HepG2 (cell line): Measurements from ENCODE around the gene SLC27A2. TPM values are rescaled to one million over a fixed set of nuclear protein-coding genes. Genes with fewer than 3 reads are reported as not detected.

ENCODE experiments used
- ATAC-seq: fragments of 200-7000 bp; cut with Tn5 transposase; 3 replicates; pipeline ENCODE4 v1.9.1; 2020; ENCODE audit warnings: mild to moderate bottlenecking, moderate library complexity
- BruUV-seq: library from RNA; stranded (reverse); fragments of 400-500 nt; replicated peaks from 2 replicates; lab custom pipeline; 2021; lab: Mats Ljungman, UMichigan
- CTCF ChIA-PET: fragments of 300-600 bp; formaldehyde crosslinking; extraction: SDS; loops from one replicate; lab custom pipeline; 2021; ENCODE audit warnings: low total read pairs, inconsistent platforms, low intra/inter-chr PET ratio; lab: Yijun Ruan, JAX
- POLR2A ChIA-PET: fragments of 350-600 bp; sonication (Branson Sonifier 250); formaldehyde crosslinking; loops from one replicate; lab custom pipeline; 2020; ENCODE audit warnings: antibody characterized with exemption, inconsistent platforms; lab: Yijun Ruan, JAX
- DNase-seq: peaks from one replicate; pipeline ENCODE4 v3.0.0-alpha.2; 2015; ENCODE audit warnings: low spot score
- FAIRE-seq: peaks from 3 replicates; lab custom pipeline; 2011; peaks lifted over from hg19 to GRCh38; lab: Jason Lieb, UNC
- H2AFZ ChIP-seq: one replicate; pipeline ENCODE4 v1.6.1; 2011; ENCODE audit warnings: low read length, inconsistent platforms
- H3K27ac ChIP-seq: fragments of 300-600 bp; 3 replicates; pipeline ENCODE4 v1.8.0; 2011; ENCODE audit warnings: mixed run types, mild to moderate bottlenecking, mixed read lengths, low read length, inconsistent platforms; ENCODE audit not compliant: insufficient read depth; ENCODE audit errors: extremely low read length
- H3K27me3 ChIP-seq, 2 experiments: fragments of 200-600 bp in 1 of 2; 2 replicates in 1 of 2; 3 replicates in 1 of 2; pipeline versions ENCODE4 v1.6.0 to v1.8.0; 2011; ENCODE audit warnings: low read length in 2 of 2, mild to moderate bottlenecking in 2 of 2, moderate library complexity in 2 of 2, inconsistent platforms in 1 of 2; ENCODE audit not compliant: insufficient read depth in 2 of 2, control insufficient read depth in 1 of 2
- H3K36me3 ChIP-seq, 2 experiments: fragments of 200-600 bp in 1 of 2; replicated peaks in 1 of 2; 2 replicates in 1 of 2; 3 replicates in 1 of 2; pipeline versions ENCODE4 v1.5.1 to v1.8.0; 2011; ENCODE audit warnings: low read length in 2 of 2, inconsistent platforms in 1 of 2; ENCODE audit not compliant: insufficient read depth in 2 of 2, control insufficient read depth in 1 of 2
- H3K4me1 ChIP-seq: 2 replicates; pipeline ENCODE4 v1.5.1; 2012; ENCODE audit warnings: low read length, inconsistent platforms; ENCODE audit not compliant: insufficient read depth
- H3K4me2 ChIP-seq: 2 replicates; pipeline ENCODE4 v1.6.0; 2011; ENCODE audit warnings: low read depth, low read length, inconsistent platforms
- H3K4me3 ChIP-seq, 3 experiments: fragments of 200-600 bp in 1 of 3; sonication (generic), shearing (Covaris generic) in 1 of 3; replicated peaks in 1 of 3; 2 replicates each; pipeline ENCODE4 v1.5.1; 2011 to 2016; ENCODE audit warnings: low read length in 3 of 3, inconsistent platforms in 2 of 3, low read depth in 2 of 3, mild to moderate bottlenecking in 2 of 3, control low read depth in 1 of 3, mixed read lengths in 1 of 3; ENCODE audit not compliant: insufficient read depth in 1 of 3
- H3K79me2 ChIP-seq: one replicate; pipeline ENCODE4 v1.6.1; 2011; ENCODE audit warnings: low read length, inconsistent platforms; ENCODE audit not compliant: insufficient read depth
- H3K9ac ChIP-seq: 2 replicates; pipeline ENCODE4 v1.6.0; 2011; ENCODE audit warnings: mild to moderate bottlenecking, low read depth, low read length, inconsistent platforms; ENCODE audit not compliant: insufficient read depth
- H3K9me3 ChIP-seq: 2 replicates; pipeline ENCODE4 v1.5.1; 2012; ENCODE audit warnings: mild to moderate bottlenecking, low read length
- H4K20me1 ChIP-seq: 2 replicates; pipeline ENCODE4 v1.6.0; 2011; ENCODE audit warnings: inconsistent platforms, mild to moderate bottlenecking, low read length, moderate library complexity; ENCODE audit not compliant: insufficient read depth
- ARID3A ChIP-seq: IDR thresholded peaks from 2 replicates; pipeline ENCODE4 v1.6.1; 2012; ENCODE audit warnings: low read depth, low read length, improper control_type of control experiment
- ELF3 ChIP-seq: IDR thresholded peaks from 2 replicates; pipeline ENCODE4 v1.6.1; 2016; ENCODE audit warnings: missing genetic modification reagents, missing compliant biosample characterization
- IKZF5 ChIP-seq: IDR thresholded peaks from 2 replicates; pipeline ENCODE4 v1.6.1; 2018; ENCODE audit warnings: missing genetic modification reagents, mild to moderate bottlenecking, missing compliant biosample characterization
- MXI1 ChIP-seq: IDR thresholded peaks from 3 replicates; pipeline ENCODE4 v1.6.1; 2012; ENCODE audit warnings: low read depth, low read length, inconsistent platforms, borderline replicate concordance
- MYC ChIP-seq: sonication (generic); formaldehyde crosslinking; IDR thresholded peaks from 2 replicates; pipeline ENCODE4 v1.9.0; 2021; ENCODE audit warnings: missing genetic modification reagents, borderline replicate concordance
- MYPOP ChIP-seq: sonication (generic); formaldehyde crosslinking; IDR thresholded peaks from 2 replicates; pipeline ENCODE4 v1.8.1; 2023; ENCODE audit warnings: mild to moderate bottlenecking, moderate library complexity, missing genetic modification reagents
- NR3C1 ChIP-seq: sonication (generic); formaldehyde crosslinking; IDR thresholded peaks from 2 replicates; pipeline ENCODE4 v1.4.0; 2020; ENCODE audit warnings: missing genetic modification reagents
- SNAPC5 ChIP-seq: sonication (generic); formaldehyde crosslinking; IDR thresholded peaks from 2 replicates; pipeline ENCODE4 v1.8.1; 2023; ENCODE audit warnings: mild to moderate bottlenecking, missing genetic modification reagents, borderline replicate concordance
- YY1 ChIP-seq: IDR thresholded peaks from 2 replicates; pipeline ENCODE4 v1.6.1; 2011; ENCODE audit warnings: low read length, low read depth, moderate library complexity, mild to moderate bottlenecking; ENCODE audit not compliant: insufficient read depth, insufficient replicate concordance
- ZBTB43 ChIP-seq: sonication (generic); formaldehyde crosslinking; conservative IDR thresholded peaks from 2 replicates; pipeline ENCODE4 v1.4.0; 2020; ENCODE audit warnings: missing genetic modification reagents
- ZBTB7B ChIP-seq: sonication (generic); formaldehyde crosslinking; IDR thresholded peaks from 2 replicates; pipeline ENCODE4 v1.4.0; 2020; ENCODE audit warnings: missing genetic modification reagents
- ZFP1 ChIP-seq: IDR thresholded peaks from 2 replicates; pipeline ENCODE4 v1.6.1; 2016
- ZKSCAN8 ChIP-seq: IDR thresholded peaks from 2 replicates; pipeline ENCODE4 v1.6.1; 2016; ENCODE audit warnings: borderline replicate concordance, missing genetic modification reagents, missing compliant biosample characterization
- ZSCAN9 ChIP-seq: IDR thresholded peaks from 2 replicates; pipeline ENCODE4 v1.6.1; 2016; ENCODE audit warnings: borderline replicate concordance
- WGBS: methylation state at CpG from one replicate; pipeline ENCODE4 v1.1.6; 2017; ENCODE audit warnings: low lambda C conversion rate; 5-methylcytosine and 5-hydroxymethylcytosine counted together
- in situ Hi-C: cut with HindIII; loops from 2 replicates; pipeline ENCODE4 v1.10.0; 2017; ENCODE audit warnings: low pct_unique_long_range_greater_than_20kb; ENCODE audit not compliant: extremely low pct_ligation_motif_present
- intact Hi-C: fragments of 100-400 bp; cut with micrococcal nuclease; formaldehyde crosslinking; loops from one replicate; pipeline ENCODE4 v1.10.0; 2022; ENCODE audit not compliant: unreplicated experiment
- polyA plus RNA-seq, 8 experiments: library from polyadenylated mRNA; depleted of rRNA in 3 of 8; stranded (reverse) in 7 of 8; unstranded in 1 of 8; fragments of >200 nt; fragmentation: Illumina TruSeq in 4 of 8; extraction: Trizol in 4 of 8; gene quantifications; 2 replicates each; pipeline versions ENCODE4 v1.2.1 to v1.2.3, GENCODE V29; 2011 to 2016; ENCODE audit warnings: low read depth in 4 of 8, missing spikeins in 1 of 8, mixed read lengths in 1 of 8; ENCODE audit not compliant: insufficient read depth in 1 of 8
- total RNA-seq, 5 experiments: library from RNA; depleted of rRNA; stranded (reverse); fragments of >200 nt; fragmentation: Illumina TruSeq; extraction: Trizol; gene quantifications; 2 replicates each; pipeline ENCODE4 v1.2.3, GENCODE V29; 2016; ENCODE audit warnings: low read depth in 1 of 5

Gene SLC27A2
- total and polyA plus RNA-seq, 2 of the 13 experiments (the other 11 are each of a cell fraction or from before 2014, with no cell fraction given): 14.6 to 23.4 TPM

GRCh38 chr15:50277370-50277769, 95.4 kb downstream of the SLC27A2 start:
- in situ Hi-C loops: no loop called here
- Histone ChIP-seq H3K4me1 (no peaks in the 10 kb centered on the region), H3K4me3 (no peak overlapping the region), H4K20me1 (no peaks in the 10 kb centered on the region), H3K9me3 (no peaks in the 10 kb centered on the region), H3K79me2 (no peaks in the 10 kb centered on the region), H3K27ac (no peak overlapping the region), H3K9ac (no peak overlapping the region), H3K27me3 (no peaks in the 10 kb centered on the region), H3K4me2 (no peak overlapping the region), H2AFZ (no peak overlapping the region), H3K36me3 (no peaks in the 10 kb centered on the region)
- no peak for TF ChIP-seq MXI1
- no peak for TF ChIP-seq YY1
- no peak for TF ChIP-seq ZSCAN9 (CRISPR knock-in tag)
- TF ChIP-seq ZFP1: no peak
- no peak for TF ChIP-seq ARID3A
- intact Hi-C loops: no loop called here
- no peak for FAIRE-seq
- 95% methylated on average over 1 of the region's 1 CpG for WGBS
- no peak for DNase-seq
- ChIA-PET CTCF (no interaction called here), POLR2A (no interaction called here)
- ATAC-seq: no peak
- BruUV-seq: no TSS peak

GRCh38 chr15:50278496-50278895, 96.5 kb downstream of the SLC27A2 start:
- POLR2A ChIA-PET: no interaction called here
- WGBS: 95% methylated on average over 4 of the region's 4 CpGs
- TF ChIP-seq SNAPC5 (no peak), ZKSCAN8 (CRISPR knock-in tag) (no peak), ZBTB7B (CRISPR knock-in tag) (no peak), ZBTB43 (CRISPR knock-in tag) (no peak), MYC (CRISPR knock-in tag) (no peak), NR3C1 (no peak), ELF3 (CRISPR knock-in tag) (no peak), IKZF5 (no peak), MYPOP (no peak)

More at GRCh38 chr15:50278496-50278895, 96.5 kb downstream of the SLC27A2 start:
- no peaks in the 10 kb centered on the region for H3K4me1 ChIP-seq
- H3K4me2 ChIP-seq: no peak overlapping the region
- H3K27ac ChIP-seq: no peak overlapping the region
- H3K79me2 ChIP-seq: no peaks in the 10 kb centered on the region
- no peaks in the 10 kb centered on the region for H3K9me3 ChIP-seq
- intact Hi-C loops: no loop called here
- CTCF ChIA-PET: no interaction called here
- no peak overlapping the region for H3K9ac ChIP-seq
- no peaks in the 10 kb centered on the region for H4K20me1 ChIP-seq
- ATAC-seq (no peak), DNase-seq (no peak), FAIRE-seq (no peak)
- BruUV-seq: no TSS peak
- H3K36me3 ChIP-seq: no peaks in the 10 kb centered on the region
- in situ Hi-C loops: no loop called here
- no peaks in the 10 kb centered on the region for H3K27me3 ChIP-seq
- H2AFZ ChIP-seq: no peak overlapping the region
- H3K4me3 ChIP-seq: no peak overlapping the region
